Natural killer cell (primary cell): ENCODE results near the gene PIAS4. TPM values are rescaled to one million over a fixed set of nuclear protein-coding genes. Genes with fewer than 3 reads are reported as not detected.
A peak's percentile ranks its signal among the peaks of the same experiment; 100 is the strongest.

Source experiments
- ATAC-seq, 3 donors: fragments of 150-1000 bp in 2 of 3; fragments of 200-7000 bp in 1 of 3; cut with Tn5 transposase; 1 replicate in 1 of 3; 2 replicates in 2 of 3; pipeline ENCODE4 v1.10.0; 2021; ENCODE audit warnings: mild to moderate bottlenecking in 2 of 3, moderate library complexity in 2 of 3
- DNase-seq, 2 donors: peaks; one replicate each; pipeline versions ENCODE4 v3.0.0 to v3.0.0-alpha.2; 2013 to 2021; ENCODE audit warnings: mixed read lengths in 1 of 2
- H3K27ac ChIP-seq: one replicate; pipeline ENCODE4 v1.5.1; 2013; ENCODE audit warnings: mild to moderate bottlenecking, low read length
- H3K27me3 ChIP-seq: one replicate; pipeline ENCODE4 v1.6.1; 2013; ENCODE audit warnings: low read length; ENCODE audit not compliant: control insufficient read depth, insufficient read depth
- H3K36me3 ChIP-seq: one replicate; pipeline ENCODE4 v1.6.1; 2013; ENCODE audit warnings: low read length; ENCODE audit not compliant: control insufficient read depth, insufficient read depth
- H3K4me1 ChIP-seq: one replicate; pipeline ENCODE4 v1.6.1; 2013; ENCODE audit warnings: low read length; ENCODE audit not compliant: control insufficient read depth, insufficient read depth
- H3K4me3 ChIP-seq: one replicate; pipeline ENCODE4 v1.5.1; 2013; ENCODE audit warnings: low read length
- H3K9me3 ChIP-seq: one replicate; pipeline ENCODE4 v1.6.1; 2013; ENCODE audit warnings: low read length; ENCODE audit not compliant: control insufficient read depth, insufficient read depth
- H3K27ac Mint-ChIP-seq, 2 donors: one replicate each; pipeline ENCODE4 v1.8.0; 2022; ENCODE audit warnings: mild to moderate bottlenecking in 2 of 2, mixed read lengths in 2 of 2, moderate library complexity in 1 of 2
- H3K27me3 Mint-ChIP-seq, 2 donors: one replicate each; pipeline ENCODE4 v1.8.0; 2022; ENCODE audit warnings: low read depth in 2 of 2, mixed read lengths in 2 of 2
- H3K36me3 Mint-ChIP-seq: one replicate; pipeline ENCODE4 v1.8.0; 2022; ENCODE audit warnings: mixed read lengths
- H3K4me1 Mint-ChIP-seq, 2 donors: one replicate each; pipeline ENCODE4 v1.8.0; 2022; ENCODE audit warnings: mixed read lengths in 2 of 2
- H3K4me3 Mint-ChIP-seq: one replicate; pipeline ENCODE4 v1.8.0; 2022; ENCODE audit warnings: mild to moderate bottlenecking, moderate library complexity, mixed read lengths
- H3K9me3 Mint-ChIP-seq, 2 donors: one replicate each; pipeline ENCODE4 v1.8.0; 2022; ENCODE audit warnings: mixed read lengths in 2 of 2
- CTCF ChIP-seq: fragments of 200-600 bp; IDR thresholded peaks from one replicate; pipeline ENCODE4 v1.8.0; 2022; ENCODE audit warnings: antibody characterized with exemption
- WGBS: methylation state at CpG from one replicate; pipeline ENCODE4 v1.1.7; 2013; ENCODE audit warnings: missing lambda C conversion rate; ENCODE audit not compliant: insufficient coverage; 5-methylcytosine and 5-hydroxymethylcytosine counted together
- intact Hi-C: fragments of 100-400 bp; cut with micrococcal nuclease; formaldehyde crosslinking; loops from one replicate; pipeline ENCODE4 v1.14.2; 2022
- total RNA-seq, 4 donors: library from RNA; stranded (reverse); fragments of 120-200 nt in 1 of 4; gene quantifications; one replicate each; pipeline versions ENCODE4 v1.2.3 to v1.2.4, GENCODE V29; 2013 to 2022

The PIAS4 gene
- total RNA-seq, 3 donors from 2014 or later (not counting 1 experiment from before 2014, with no cell fraction given), result 25.4 to 39.4 (median 26.8) TPM

GRCh38 chr19:4064496-4065260 lies 57.1 kb downstream of the PIAS4 start:
- H3K27me3 ChIP-seq, result no peaks in the 10 kb centered on the region
- H3K36me3 ChIP-seq, result peaks cover 15% of the 10 kb centered on the region
- WGBS, result under 1% methylated on average over 55 of the region's 57 CpGs
- H3K4me1 ChIP-seq, result peaks cover 70% of the 10 kb centered on the region
- H3K9me3 ChIP-seq, result no peaks in the 10 kb centered on the region
- peak overlapping the region; percentile 88 for H3K4me3 Mint-ChIP-seq
- intact Hi-C loops, result loop anchor here (5.0 kb wide), 1 partner anchor 77 kb away; the partner anchor contains the start of gene EEF2
- H3K9me3 Mint-ChIP-seq, result no peaks in the 10 kb centered on the region
- H3K4me1 Mint-ChIP-seq, result peaks cover 27 to 41% of the 10 kb centered on the region in 2 donors
- peak in 2 of 3 donors; percentile 5 to 6 for ATAC-seq
- H3K27me3 Mint-ChIP-seq, result no peaks in the 10 kb centered on the region
- H3K36me3 Mint-ChIP-seq, result no peaks in the 10 kb centered on the region
- TF ChIP-seq CTCF, result no peak
- peak; percentile 63 to 71 for DNase-seq
- H3K27ac ChIP-seq, result peak overlapping the region; percentile 85
- H3K4me3 ChIP-seq, result peak overlapping the region; percentile 65
- H3K27ac Mint-ChIP-seq, result peak overlapping the region; percentile 85

- peak overlapping the region in 1 of 2 donors; percentile 86 for H3K27ac Mint-ChIP-seq
Measured at GRCh38 chr19:4065430-4066175, 58.1 kb downstream of the PIAS4 start.

GRCh38 chr19:4066176-4066606 lies 58.7 kb downstream of the PIAS4 start:
- no peaks in the 10 kb centered on the region for H3K27me3 ChIP-seq
- under 1% methylated on average over 29 of the region's 31 CpGs for WGBS
- DNase-seq (peak in 1 of 2 donors; percentile 48), ATAC-seq (no peak)
- Mint-ChIP-seq H3K27ac (peak overlapping the region; percentile 80 to 86), H3K9me3 (no peaks in the 10 kb centered on the region), H3K36me3 (no peaks in the 10 kb centered on the region), H3K4me1 (peaks cover 24 to 34% of the 10 kb centered on the region in 2 donors), H3K4me3 (peak overlapping the region; percentile 74), H3K27me3 (no peaks in the 10 kb centered on the region)
- intact Hi-C loops, result loop anchor here (2.0 to 5.0 kb wide), 2 partner anchors 39 to 79 kb away; partner anchors contain the start of gene EEF2
- peaks cover 15% of the 10 kb centered on the region for H3K36me3 ChIP-seq
- H3K4me1 ChIP-seq, result peaks cover 61% of the 10 kb centered on the region
- no peak for TF ChIP-seq CTCF
- H3K27ac ChIP-seq, result peak overlapping the region; percentile 84
- peak overlapping the region; percentile 99 for H3K4me3 ChIP-seq
- no peaks in the 10 kb centered on the region for H3K9me3 ChIP-seq

More at GRCh38 chr19:4065430-4066175, 58.1 kb downstream of the PIAS4 start:
- under 1% methylated on average over 84 of the region's 98 CpGs for WGBS
- ATAC-seq (peak; percentile 76 to 92 (median 79)), DNase-seq (peak; percentile 98)
- Histone ChIP-seq H3K9me3 (no peaks in the 10 kb centered on the region), H3K36me3 (peaks cover 15% of the 10 kb centered on the region), H3K4me3 (peak overlapping the region; percentile 99), H3K27ac (no peak overlapping the region), H3K4me1 (peaks cover 67% of the 10 kb centered on the region), H3K27me3 (no peaks in the 10 kb centered on the region)
- TF ChIP-seq CTCF, result no peak
- Mint-ChIP-seq H3K36me3 (no peaks in the 10 kb centered on the region), H3K4me1 (peaks cover 24 to 35% of the 10 kb centered on the region in 2 donors), H3K9me3 (no peaks in the 10 kb centered on the region), H3K4me3 (peak overlapping the region; percentile 74), H3K27me3 (no peaks in the 10 kb centered on the region)
- intact Hi-C loops, result loop anchor here (2.0 to 5.0 kb wide), 2 partner anchors 39 to 78 kb away; partner anchors contain the start of gene EEF2
